ENCODE results near the gene LRMDA.
"Not testable (repeated sequence)": the region's sequence is repeated elsewhere in the genome, so short reads cannot be mapped to it uniquely, and the experiment has no call there.

LRMDA gene

DNA sequence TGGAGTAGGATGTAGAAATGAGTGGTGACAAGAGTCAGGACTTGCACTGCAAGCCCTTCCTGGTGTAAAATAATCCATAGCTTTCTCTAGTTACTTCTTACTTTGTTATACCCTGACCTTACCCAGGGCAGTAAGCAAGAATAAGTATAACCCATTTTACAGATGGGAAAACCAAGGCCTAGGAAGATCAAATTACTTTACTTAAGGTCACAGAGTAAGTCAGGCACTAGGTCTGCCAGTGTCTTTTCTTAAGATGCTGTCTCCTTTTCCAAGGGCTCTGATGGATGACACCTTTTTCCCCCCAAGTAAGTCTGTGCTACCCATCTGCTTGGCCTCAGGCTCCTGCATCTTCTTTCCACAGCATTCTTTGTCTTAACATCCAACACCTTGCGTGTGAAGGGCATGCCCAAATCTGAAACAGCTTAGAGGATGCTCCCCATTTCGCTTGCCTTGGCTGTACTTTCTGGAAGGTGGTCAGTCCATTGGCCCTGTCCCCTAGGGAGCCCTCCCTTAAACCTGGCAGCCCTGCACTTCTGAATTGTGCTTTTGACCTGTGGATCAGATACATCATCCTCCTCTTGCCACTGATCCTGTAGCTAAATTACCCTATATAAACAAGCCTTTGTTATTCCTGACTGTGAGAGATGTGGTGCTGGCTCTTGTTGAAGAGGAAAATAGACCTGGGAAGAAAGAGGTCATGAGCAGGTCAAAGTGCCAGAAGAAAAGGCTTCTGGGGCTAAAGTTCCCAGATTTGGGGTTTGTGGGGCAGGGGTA is 168.6 kb downstream of the LRMDA start:
- peaks cover 9% of the 10 kb centered on the region; the same call in 1 of the 2 replicates for H3K27me3 ChIP-seq (ENCODE audit: insufficient read depth, low read length)
- H3K27ac ChIP-seq (ENCODE audit: low read depth, low read length), result no peak overlapping the region
- H2AFZ ChIP-seq (ENCODE audit: low read length, unreplicated experiment), result no peak overlapping the region
- no peak overlapping the region for H3K4me3 ChIP-seq (ENCODE audit: low read depth, low read length)
- H3K79me2 ChIP-seq (ENCODE audit: control insufficient read depth, insufficient read depth, low read length, unreplicated experiment), result no peaks in the 10 kb centered on the region
- no peaks in the 10 kb centered on the region for H3K36me3 ChIP-seq (ENCODE audit: insufficient read depth, low read length)
- no peaks in the 10 kb centered on the region for H3K4me1 ChIP-seq (ENCODE audit: control insufficient read depth, insufficient read depth, low read length, unreplicated experiment)

DNA sequence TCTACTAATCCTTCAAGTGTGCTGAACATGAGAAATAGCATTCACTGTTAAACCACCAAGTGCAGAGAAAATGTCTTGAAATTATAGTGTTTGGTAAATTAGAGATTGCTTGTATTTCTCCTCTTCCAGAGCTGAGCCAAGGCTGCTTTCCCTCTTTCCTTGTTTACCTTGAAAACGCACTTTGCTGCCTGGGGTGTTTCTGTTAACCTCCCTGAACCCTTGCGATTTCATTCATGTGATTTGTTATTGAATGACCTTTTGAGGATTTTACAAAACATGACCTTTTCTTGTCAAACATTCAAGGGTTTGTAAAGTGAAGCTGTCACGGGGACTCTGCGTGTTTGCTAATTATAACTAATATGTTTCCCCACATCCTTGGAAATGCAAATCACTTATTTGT is 169.4 kb downstream of the LRMDA start:
- Histone ChIP-seq H3K79me2 (ENCODE audit: control insufficient read depth, insufficient read depth, low read length, unreplicated experiment) (no peaks in the 10 kb centered on the region), H2AFZ (ENCODE audit: low read length, unreplicated experiment) (no peak overlapping the region), H3K4me3 (ENCODE audit: low read depth, low read length) (no peak overlapping the region), H3K27me3 (ENCODE audit: insufficient read depth, low read length) (peaks cover 9% of the 10 kb centered on the region; the same call in 1 of the 2 replicates), H3K4me1 (ENCODE audit: control insufficient read depth, insufficient read depth, low read length, unreplicated experiment) (no peaks in the 10 kb centered on the region), H3K36me3 (ENCODE audit: insufficient read depth, low read length) (no peaks in the 10 kb centered on the region), H3K27ac (ENCODE audit: low read depth, low read length) (no peak overlapping the region)

GRCh38 chr10:75602341-75602740 is 170.9 kb downstream of the LRMDA start:
- H2AFZ ChIP-seq (ENCODE audit: low read length, unreplicated experiment), result no peak overlapping the region
- H3K4me3 ChIP-seq (ENCODE audit: low read depth, low read length), result no peak overlapping the region
- H3K4me1 ChIP-seq (ENCODE audit: control insufficient read depth, insufficient read depth, low read length, unreplicated experiment), result peaks cover 5% of the 10 kb centered on the region
- no peaks in the 10 kb centered on the region for H3K36me3 ChIP-seq (ENCODE audit: insufficient read depth, low read length)
- peaks cover 9% of the 10 kb centered on the region; the same call in 1 of the 2 replicates for H3K27me3 ChIP-seq (ENCODE audit: insufficient read depth, low read length)
- no peaks in the 10 kb centered on the region for H3K79me2 ChIP-seq (ENCODE audit: control insufficient read depth, insufficient read depth, low read length, unreplicated experiment)
- H3K27ac ChIP-seq (ENCODE audit: low read depth, low read length), result no peak overlapping the region

DNA sequence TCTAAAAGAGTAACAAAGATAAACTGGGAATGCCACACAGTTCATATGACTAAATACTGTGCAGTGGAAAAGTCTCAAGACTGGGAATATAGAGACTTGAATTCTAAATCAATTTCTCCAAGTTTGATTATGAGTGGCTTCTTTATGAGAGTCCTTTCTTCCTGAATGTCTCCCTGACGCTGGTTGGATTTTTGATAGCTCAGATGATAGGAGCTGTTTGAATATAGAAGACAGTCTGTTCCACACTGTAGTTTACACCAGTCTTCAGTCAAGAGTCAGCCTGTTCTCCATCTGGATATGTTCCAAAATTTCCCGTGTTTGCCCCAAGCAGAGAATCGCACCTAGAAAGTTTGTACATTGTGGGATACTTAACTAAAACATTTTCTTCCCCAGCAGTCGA is 173.7 kb downstream of the LRMDA start:
- Histone ChIP-seq H2AFZ (ENCODE audit: low read length, unreplicated experiment) (no peak overlapping the region), H3K27me3 (ENCODE audit: insufficient read depth, low read length) (peaks cover 9% of the 10 kb centered on the region; the same call in 1 of the 2 replicates), H3K4me3 (ENCODE audit: low read depth, low read length) (no peak overlapping the region), H3K79me2 (ENCODE audit: control insufficient read depth, insufficient read depth, low read length, unreplicated experiment) (no peaks in the 10 kb centered on the region), H3K36me3 (ENCODE audit: insufficient read depth, low read length) (no peaks in the 10 kb centered on the region), H3K27ac (ENCODE audit: low read depth, low read length) (no peak overlapping the region), H3K4me1 (ENCODE audit: control insufficient read depth, insufficient read depth, low read length, unreplicated experiment) (peaks cover 5% of the 10 kb centered on the region)

GRCh38 chr10:75605795-75606194 is 174.4 kb downstream of the LRMDA start:
- H2AFZ ChIP-seq (ENCODE audit: low read length, unreplicated experiment); H3K4me3 ChIP-seq (ENCODE audit: low read depth, low read length); H3K27ac ChIP-seq (ENCODE audit: low read depth, low read length); H3K4me1 ChIP-seq (ENCODE audit: control insufficient read depth, insufficient read depth, low read length, unreplicated experiment); H3K36me3 ChIP-seq (ENCODE audit: insufficient read depth, low read length); H3K79me2 ChIP-seq (ENCODE audit: control insufficient read depth, insufficient read depth, low read length, unreplicated experiment); H3K27me3 ChIP-seq (ENCODE audit: insufficient read depth, low read length): not testable (repeated sequence)

DNA sequence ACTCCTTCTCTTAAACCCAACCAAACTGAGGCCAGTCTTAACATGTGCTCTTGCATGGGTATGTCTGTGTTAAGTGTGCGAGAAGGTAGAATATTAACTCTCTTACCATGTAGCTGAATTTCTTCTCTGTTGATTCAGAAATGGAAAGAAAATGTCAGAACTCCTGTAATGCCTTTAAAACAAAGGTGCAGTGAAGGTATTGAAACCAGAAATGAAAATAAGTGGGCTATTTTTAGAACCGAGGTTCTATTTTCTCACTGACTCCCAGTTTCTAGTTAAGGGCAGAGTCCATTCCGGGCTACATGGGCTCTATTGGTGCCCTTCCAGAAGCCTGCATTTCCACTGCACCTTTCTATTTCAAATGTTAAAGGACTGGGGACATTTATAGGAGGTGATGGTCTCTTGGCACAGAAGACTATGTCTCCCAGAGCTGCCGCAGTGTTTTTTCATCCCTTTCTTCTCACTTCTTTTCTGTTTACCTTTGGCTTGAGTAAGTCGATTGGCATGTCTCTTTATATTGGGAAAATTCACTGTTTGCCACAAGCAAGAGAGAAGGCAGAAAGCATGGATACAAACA is 174.9 kb downstream of the LRMDA start:
- Histone ChIP-seq H3K4me1 (ENCODE audit: control insufficient read depth, insufficient read depth, low read length, unreplicated experiment) (peaks cover 5% of the 10 kb centered on the region), H3K4me3 (ENCODE audit: low read depth, low read length) (no peak overlapping the region), H3K27ac (ENCODE audit: low read depth, low read length) (no peak overlapping the region), H3K36me3 (ENCODE audit: insufficient read depth, low read length) (no peaks in the 10 kb centered on the region), H3K27me3 (ENCODE audit: insufficient read depth, low read length) (peaks cover 9% of the 10 kb centered on the region; the same call in 1 of the 2 replicates), H2AFZ (ENCODE audit: low read length, unreplicated experiment) (no peak overlapping the region), H3K79me2 (ENCODE audit: control insufficient read depth, insufficient read depth, low read length, unreplicated experiment) (no peaks in the 10 kb centered on the region)

- Histone ChIP-seq H2AFZ (ENCODE audit: low read length, unreplicated experiment) (no peak overlapping the region), H3K4me1 (ENCODE audit: control insufficient read depth, insufficient read depth, low read length, unreplicated experiment) (peaks cover 5% of the 10 kb centered on the region), H3K79me2 (ENCODE audit: control insufficient read depth, insufficient read depth, low read length, unreplicated experiment) (no peaks in the 10 kb centered on the region), H3K4me3 (ENCODE audit: low read depth, low read length) (no peak overlapping the region), H3K27ac (ENCODE audit: low read depth, low read length) (no peak overlapping the region), H3K27me3 (ENCODE audit: insufficient read depth, low read length) (peaks cover 9% of the 10 kb centered on the region; the same call in 1 of the 2 replicates), H3K36me3 (ENCODE audit: insufficient read depth, low read length) (no peaks in the 10 kb centered on the region)
Observed at GRCh38 chr10:75607576-75607975, 176.2 kb downstream of the LRMDA start.

DNA sequence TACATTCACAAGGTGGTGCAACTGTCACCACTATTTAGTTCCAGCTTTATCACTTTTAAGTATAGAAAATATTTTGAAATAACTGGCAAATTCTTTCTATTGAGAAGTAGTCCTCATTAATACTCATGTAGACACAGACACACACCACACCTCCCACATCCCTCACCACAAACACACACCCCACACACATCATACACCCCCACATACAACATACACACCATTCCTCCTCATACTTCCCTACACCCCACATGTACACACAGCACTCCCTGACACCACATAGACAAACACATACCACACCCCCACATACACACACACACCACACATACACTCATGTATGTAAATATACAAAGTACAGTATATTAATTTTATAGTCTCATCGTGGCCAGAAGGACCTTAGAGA is 178.8 kb downstream of the LRMDA start:
- Histone ChIP-seq H3K79me2 (ENCODE audit: control insufficient read depth, insufficient read depth, low read length, unreplicated experiment) (no peaks in the 10 kb centered on the region), H3K27me3 (ENCODE audit: insufficient read depth, low read length) (peaks cover 8% of the 10 kb centered on the region; the same call in 1 of the 2 replicates), H3K4me1 (ENCODE audit: control insufficient read depth, insufficient read depth, low read length, unreplicated experiment) (peaks cover 5% of the 10 kb centered on the region), H3K4me3 (ENCODE audit: low read depth, low read length) (no peak overlapping the region), H3K27ac (ENCODE audit: low read depth, low read length) (no peak overlapping the region), H2AFZ (ENCODE audit: low read length, unreplicated experiment) (no peak overlapping the region), H3K36me3 (ENCODE audit: insufficient read depth, low read length) (no peaks in the 10 kb centered on the region)

GRCh38 chr10:75611172-75611992 is 180.0 kb downstream of the LRMDA start:
- Histone ChIP-seq H3K4me1 (ENCODE audit: control insufficient read depth, insufficient read depth, low read length, unreplicated experiment) (peaks cover 5% of the 10 kb centered on the region), H2AFZ (ENCODE audit: low read length, unreplicated experiment) (no peak overlapping the region), H3K27ac (ENCODE audit: low read depth, low read length) (no peak overlapping the region), H3K36me3 (ENCODE audit: insufficient read depth, low read length) (no peaks in the 10 kb centered on the region), H3K79me2 (ENCODE audit: control insufficient read depth, insufficient read depth, low read length, unreplicated experiment) (no peaks in the 10 kb centered on the region), H3K27me3 (ENCODE audit: insufficient read depth, low read length) (peaks cover 8% of the 10 kb centered on the region; the same call in 1 of the 2 replicates), H3K4me3 (ENCODE audit: low read depth, low read length) (no peak overlapping the region)

DNA sequence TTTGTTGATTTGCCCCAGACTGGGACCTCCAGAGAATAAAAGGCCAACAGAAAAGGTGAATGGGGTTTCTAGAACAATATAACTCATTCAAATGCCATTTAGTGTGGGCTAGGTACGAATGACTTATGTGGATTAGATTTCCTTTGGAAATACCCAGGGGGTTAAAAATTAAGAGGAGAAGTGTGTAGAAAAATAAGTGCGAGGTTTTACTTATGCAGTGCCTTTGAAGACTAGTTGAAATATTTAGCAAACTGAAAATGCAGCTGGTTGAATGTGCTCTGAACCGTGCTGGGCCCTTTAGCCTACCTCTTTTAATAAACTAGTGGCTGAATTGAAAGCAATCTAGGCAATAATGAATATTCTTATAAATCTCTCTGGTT is 180.6 kb downstream of the LRMDA start:
- H3K36me3 ChIP-seq (ENCODE audit: insufficient read depth, low read length), result no peaks in the 10 kb centered on the region
- peaks cover 8% of the 10 kb centered on the region; the same call in 1 of the 2 replicates for H3K27me3 ChIP-seq (ENCODE audit: insufficient read depth, low read length)
- H3K4me3 ChIP-seq (ENCODE audit: low read depth, low read length), result no peak overlapping the region
- no peak overlapping the region for H2AFZ ChIP-seq (ENCODE audit: low read length, unreplicated experiment)
- no peaks in the 10 kb centered on the region for H3K4me1 ChIP-seq (ENCODE audit: control insufficient read depth, insufficient read depth, low read length, unreplicated experiment)
- no peak overlapping the region for H3K27ac ChIP-seq (ENCODE audit: low read depth, low read length)
- H3K79me2 ChIP-seq (ENCODE audit: control insufficient read depth, insufficient read depth, low read length, unreplicated experiment), result no peaks in the 10 kb centered on the region

All from ACC112 (cell line).